ENCODE results near the gene NELL1. TPM values are rescaled to one million over a fixed set of nuclear protein-coding genes. Genes with fewer than 3 reads are reported as not detected.

Gene NELL1
- total RNA-seq, 4 donors from 2014 or later: not detected

- DNase-seq: no peak
- Histone ChIP-seq H3K27ac (no peak overlapping the region), H3K9me3 (no peaks in the 10 kb centered on the region), H3K4me3 (no peak overlapping the region), H3K36me3 (no peaks in the 10 kb centered on the region), H3K27me3 (no peaks in the 10 kb centered on the region), H3K4me1 (no peaks in the 10 kb centered on the region)
- no peak for ATAC-seq
- in situ Hi-C loops (cut with MboI; ENCODE audit: low sequenced_read_pairs in 4 of 4): no loop called here
- intact Hi-C loops (cut with DNase I; ENCODE audit: low total_unique reads): no loop called here
- TF ChIP-seq POLR2A (IDR thresholded peaks at IDR 0.05) (no peak), CTCF (IDR thresholded peaks at IDR 0.05 in 4 of 5, conservative IDR thresholded peaks at IDR 0.05 in 1 of 5) (no peak)
Measured at GRCh38 chr11:20771026-20771425, 101.6 kb downstream of the NELL1 start.

GRCh38 chr11:20771681-20772080, 102.3 kb downstream of the NELL1 start:
- H3K9me3 ChIP-seq: no peaks in the 10 kb centered on the region
- in situ Hi-C loops (cut with MboI; ENCODE audit: low sequenced_read_pairs in 4 of 4): no loop called here
- intact Hi-C loops (cut with DNase I; ENCODE audit: low total_unique reads): no loop called here
- DNase-seq (no peak), ATAC-seq (no peak)
- H3K27me3 ChIP-seq: no peaks in the 10 kb centered on the region
- TF ChIP-seq CTCF (IDR thresholded peaks at IDR 0.05 in 4 of 5, conservative IDR thresholded peaks at IDR 0.05 in 1 of 5): no peak
- no peak for TF ChIP-seq POLR2A (IDR thresholded peaks at IDR 0.05)
- no peak overlapping the region for H3K4me3 ChIP-seq
- no peak overlapping the region for H3K27ac ChIP-seq
- H3K4me1 ChIP-seq: no peaks in the 10 kb centered on the region
- no peaks in the 10 kb centered on the region for H3K36me3 ChIP-seq

GRCh38 chr11:20775331-20775730, 105.9 kb downstream of the NELL1 start:
- no peaks in the 10 kb centered on the region for H3K9me3 ChIP-seq
- ATAC-seq (no peak), DNase-seq (no peak)
- H3K4me3 ChIP-seq: no peak overlapping the region
- intact Hi-C loops (cut with DNase I; ENCODE audit: low total_unique reads) (no loop called here), in situ Hi-C loops (cut with MboI; ENCODE audit: low sequenced_read_pairs in 4 of 4) (no loop called here)
- no peaks in the 10 kb centered on the region for H3K27me3 ChIP-seq
- H3K27ac ChIP-seq: no peak overlapping the region
- no peak for TF ChIP-seq CTCF (IDR thresholded peaks at IDR 0.05 in 4 of 5, conservative IDR thresholded peaks at IDR 0.05 in 1 of 5)
- no peak for TF ChIP-seq POLR2A (IDR thresholded peaks at IDR 0.05)
- H3K4me1 ChIP-seq: no peaks in the 10 kb centered on the region
- no peaks in the 10 kb centered on the region for H3K36me3 ChIP-seq

DNA sequence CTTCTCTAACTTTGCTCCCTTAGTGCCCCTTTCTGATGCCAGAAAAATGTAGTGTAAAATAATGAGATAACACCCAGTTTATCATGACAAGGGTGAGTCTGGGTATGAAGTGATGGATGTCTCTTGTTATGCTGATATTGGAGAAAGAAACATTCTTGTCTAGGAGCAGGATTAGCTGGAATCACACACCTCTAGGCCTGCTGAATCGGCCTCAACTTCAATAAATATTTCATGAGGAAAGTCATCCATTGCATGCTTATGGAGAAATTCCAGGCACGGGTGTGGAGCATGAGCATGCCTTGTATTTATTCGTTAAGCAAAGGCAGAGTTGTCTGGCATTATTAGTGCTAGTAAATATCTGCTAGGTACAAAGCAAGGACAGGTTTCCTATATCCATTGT, 113.4 kb downstream of the NELL1 start:
- in situ Hi-C loops (cut with MboI; ENCODE audit: low sequenced_read_pairs in 4 of 4) (no loop called here), intact Hi-C loops (cut with DNase I; ENCODE audit: low total_unique reads) (no loop called here)
- H3K9me3 ChIP-seq: no peaks in the 10 kb centered on the region
- no peaks in the 10 kb centered on the region for H3K36me3 ChIP-seq
- H3K27me3 ChIP-seq: no peaks in the 10 kb centered on the region
- DNase-seq: no peak
- no peak overlapping the region for H3K4me3 ChIP-seq
- H3K4me1 ChIP-seq: no peaks in the 10 kb centered on the region
- ATAC-seq: no peak
- no peak for TF ChIP-seq POLR2A (IDR thresholded peaks at IDR 0.05)
- no peak for TF ChIP-seq CTCF (IDR thresholded peaks at IDR 0.05 in 4 of 5, conservative IDR thresholded peaks at IDR 0.05 in 1 of 5)
- no peak overlapping the region for H3K27ac ChIP-seq

DNA sequence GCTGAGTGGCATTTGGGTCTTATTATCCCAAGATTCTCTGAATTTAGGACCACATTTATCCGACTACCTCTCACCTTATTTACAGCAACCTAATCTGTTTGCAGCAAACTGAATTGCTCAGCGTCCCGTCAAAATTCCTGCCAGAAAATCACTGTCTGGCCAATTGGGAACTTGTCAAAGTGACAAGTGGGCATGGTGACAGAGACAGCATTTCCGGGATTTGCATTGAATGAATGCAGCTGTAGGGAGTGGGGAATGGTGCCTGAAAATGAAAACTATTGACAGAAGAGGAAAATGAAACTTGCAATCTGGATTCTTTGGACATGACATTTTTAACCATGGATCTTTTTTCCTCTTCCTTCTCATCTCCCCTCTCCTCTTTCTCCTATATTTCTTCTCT, 113.8 kb downstream of the NELL1 start:
- no peaks in the 10 kb centered on the region for H3K4me1 ChIP-seq
- H3K9me3 ChIP-seq: no peaks in the 10 kb centered on the region
- no peak overlapping the region for H3K27ac ChIP-seq
- in situ Hi-C loops (cut with MboI; ENCODE audit: low sequenced_read_pairs in 4 of 4) (no loop called here), intact Hi-C loops (cut with DNase I; ENCODE audit: low total_unique reads) (no loop called here)
- TF ChIP-seq POLR2A (IDR thresholded peaks at IDR 0.05): no peak
- TF ChIP-seq CTCF (IDR thresholded peaks at IDR 0.05 in 4 of 5, conservative IDR thresholded peaks at IDR 0.05 in 1 of 5): no peak
- DNase-seq (no peak), ATAC-seq (no peak)
- no peaks in the 10 kb centered on the region for H3K27me3 ChIP-seq
- H3K36me3 ChIP-seq: no peaks in the 10 kb centered on the region
- H3K4me3 ChIP-seq: no peak overlapping the region
